Astrocyte of the spinal cord (primary cell): ENCODE data around the gene POTEJ.
"Not testable (repeated sequence)": the region's sequence is repeated elsewhere in the genome, so short reads cannot be mapped to it uniquely, and the experiment has no call there.

Experiments
- DNase-seq: peaks from one replicate; pipeline ENCODE4 v3.0.0; 2011; ENCODE audit warnings: low read depth, low spot score
- H3K4me3 ChIP-seq: 2 replicates; pipeline ENCODE4 v1.5.1; 2011; ENCODE audit warnings: low read depth, mild to moderate bottlenecking, low read length, moderate library complexity
- in situ Hi-C: cut with HindIII; loops from 2 replicates; pipeline ENCODE4 v1.10.0; 2017; ENCODE audit warnings: low sequenced_read_pairs

POTEJ gene

DNA sequence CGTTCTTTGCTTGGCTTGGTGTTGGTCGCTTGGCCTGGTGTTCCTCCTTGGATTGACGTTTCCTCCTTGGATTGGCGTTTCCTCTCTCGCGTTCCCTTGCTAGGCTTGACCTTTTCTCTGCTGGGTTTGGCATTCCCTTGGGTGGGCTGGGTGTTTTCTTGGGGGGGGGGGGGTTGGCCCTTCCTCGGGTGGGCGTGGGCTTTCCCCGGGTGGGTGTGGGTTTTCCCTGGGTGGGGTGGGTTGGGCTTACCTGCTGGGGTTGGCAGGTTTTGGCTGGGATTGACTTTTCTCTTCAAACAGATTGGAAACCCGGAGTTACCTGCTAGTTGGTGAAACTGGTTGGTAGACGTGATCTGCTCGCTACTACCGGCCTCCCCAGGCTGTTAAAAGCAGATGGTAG is at the start of gene POTEJ:
TSS of gene POTEJ (plus strand) at position 301 of the 400 bp plus-strand sequence. CDS start at position 394, 93 bp downstream.
- in situ Hi-C loops, DNase-seq, H3K4me3 ChIP-seq: not testable (repeated sequence)

DNA sequence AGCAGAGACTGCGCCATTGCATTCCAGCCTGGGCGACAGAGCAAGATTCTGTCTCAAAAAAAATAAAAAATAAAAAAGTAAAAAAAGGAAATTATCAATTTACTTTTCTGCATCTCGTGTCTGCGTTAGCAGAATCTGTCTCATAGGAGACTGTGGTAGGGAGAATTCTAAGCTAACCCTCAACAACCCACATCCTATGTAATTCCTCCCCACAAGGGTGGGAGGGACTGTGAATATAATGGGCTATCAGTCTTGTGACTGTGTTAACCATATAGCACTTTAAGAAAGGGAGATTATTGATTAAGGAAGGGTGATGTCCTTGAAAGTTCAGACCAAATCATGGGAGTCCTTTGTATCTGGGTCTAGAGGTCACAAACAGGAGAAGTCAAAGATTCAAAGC is 45.1 kb upstream of the POTEJ start:
- DNase-seq, in situ Hi-C loops, H3K4me3 ChIP-seq: not testable (repeated sequence)

DNA sequence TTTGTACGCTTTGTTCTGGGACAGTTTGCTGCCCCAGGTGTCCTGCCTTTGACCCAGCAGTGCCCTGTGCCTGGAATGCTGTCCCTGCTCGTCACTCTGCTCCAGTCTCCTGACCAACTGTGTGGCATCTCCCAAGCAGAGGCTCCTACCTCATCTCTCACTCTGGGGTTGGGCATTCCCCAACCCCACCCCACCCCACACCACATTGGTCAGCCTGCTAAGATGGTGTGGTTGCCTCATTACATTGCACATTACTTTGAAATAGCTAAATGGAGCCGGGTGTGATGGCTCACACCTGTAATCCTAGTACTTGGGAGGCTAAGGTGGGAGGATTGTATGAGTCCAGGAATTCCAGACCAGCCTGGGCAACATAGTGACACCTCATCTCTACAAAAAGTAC is 39.3 kb upstream of the POTEJ start:
- in situ Hi-C loops, H3K4me3 ChIP-seq, DNase-seq: not testable (repeated sequence)

DNA sequence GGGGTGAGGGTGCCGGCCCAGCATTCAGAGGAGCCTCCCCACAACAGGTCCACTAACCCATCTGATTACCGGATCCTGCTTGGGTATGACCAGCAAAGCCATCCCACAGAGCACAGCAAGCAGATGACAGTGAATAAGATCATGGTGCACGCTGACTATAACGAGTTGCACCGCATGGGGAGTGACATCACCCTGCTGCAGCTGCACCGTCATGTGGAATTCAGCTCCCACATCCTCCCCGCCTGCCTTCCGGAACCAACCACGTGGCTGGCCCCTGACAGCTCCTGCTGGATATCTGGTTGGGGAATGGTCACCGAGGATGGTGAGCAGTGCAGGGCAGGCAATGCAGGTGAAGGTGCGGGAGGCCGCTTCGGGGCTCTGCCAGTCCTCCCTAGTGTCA is 37.0 kb upstream of the POTEJ start:
- DNase-seq, H3K4me3 ChIP-seq, in situ Hi-C loops: not testable (repeated sequence)

DNA sequence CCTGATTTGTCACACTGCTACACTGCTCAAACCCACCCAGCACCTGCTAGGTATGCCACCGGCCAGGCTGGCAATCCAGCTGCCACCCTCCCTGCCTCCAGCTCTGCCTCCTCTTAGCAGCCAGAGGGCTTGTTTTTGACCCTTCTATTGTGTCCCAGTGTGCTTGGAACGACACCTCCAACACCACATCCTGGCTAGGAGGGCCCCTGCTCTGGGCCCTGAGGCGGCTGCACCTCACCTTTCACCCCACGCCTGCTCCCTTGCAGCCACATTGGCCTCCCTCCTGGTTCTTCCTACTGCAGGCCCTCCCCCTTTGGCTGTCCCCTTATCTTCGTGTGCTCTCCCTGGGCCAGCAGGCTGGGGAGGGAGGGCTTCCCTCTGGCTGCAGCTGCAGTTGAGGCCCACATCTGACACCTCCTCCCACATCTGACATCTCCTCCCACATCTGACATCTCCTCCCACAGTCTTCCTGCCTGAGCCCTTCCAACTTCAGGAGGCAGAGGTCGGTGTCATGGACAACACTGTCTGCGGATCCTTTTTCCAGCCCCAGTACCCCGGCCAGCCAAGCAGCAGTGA is 34.9 kb upstream of the POTEJ start:
- DNase-seq, in situ Hi-C loops, H3K4me3 ChIP-seq: not testable (repeated sequence)

DNA sequence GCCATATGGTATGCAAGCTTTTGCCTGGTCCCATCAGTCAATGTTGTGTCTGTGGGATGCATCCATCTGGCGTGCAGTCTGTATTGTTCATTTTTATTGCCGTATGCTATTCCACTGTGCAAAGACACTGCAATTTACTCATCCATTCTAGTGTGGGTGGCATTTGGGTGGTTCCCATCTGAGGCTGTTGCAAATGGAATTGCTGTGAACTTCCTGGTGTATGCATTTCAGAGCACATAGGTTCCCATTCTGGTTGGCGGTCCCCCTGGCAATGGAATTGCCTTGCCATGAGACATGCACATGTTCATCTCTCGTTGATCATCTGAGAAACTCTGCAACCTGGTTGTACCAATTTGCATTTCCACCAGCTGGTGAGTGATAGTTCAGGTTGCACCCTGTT is 33.7 kb upstream of the POTEJ start:
- H3K4me3 ChIP-seq, in situ Hi-C loops, DNase-seq: not testable (repeated sequence)

DNA sequence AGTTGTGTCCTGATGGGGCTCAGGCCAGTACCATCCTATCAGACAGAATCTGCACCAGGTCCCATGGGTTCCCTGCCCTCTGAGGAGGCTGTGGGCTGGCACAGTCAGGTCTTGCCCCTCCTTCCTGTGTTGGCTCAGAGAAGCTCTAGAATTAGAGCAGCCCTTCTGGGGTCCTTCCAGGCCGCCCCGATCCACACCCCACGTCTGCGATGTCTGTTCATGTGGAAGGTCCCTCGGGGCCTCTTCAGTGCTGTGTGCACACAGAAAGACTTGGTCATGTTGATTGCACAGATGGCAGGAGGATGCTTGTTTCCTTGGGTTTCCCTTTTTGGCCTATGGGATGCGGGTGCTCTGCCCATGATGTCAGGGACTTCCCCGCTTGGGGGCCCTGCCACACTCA is 32.1 kb upstream of the POTEJ start:
- H3K4me3 ChIP-seq, DNase-seq, in situ Hi-C loops: not testable (repeated sequence)

DNA sequence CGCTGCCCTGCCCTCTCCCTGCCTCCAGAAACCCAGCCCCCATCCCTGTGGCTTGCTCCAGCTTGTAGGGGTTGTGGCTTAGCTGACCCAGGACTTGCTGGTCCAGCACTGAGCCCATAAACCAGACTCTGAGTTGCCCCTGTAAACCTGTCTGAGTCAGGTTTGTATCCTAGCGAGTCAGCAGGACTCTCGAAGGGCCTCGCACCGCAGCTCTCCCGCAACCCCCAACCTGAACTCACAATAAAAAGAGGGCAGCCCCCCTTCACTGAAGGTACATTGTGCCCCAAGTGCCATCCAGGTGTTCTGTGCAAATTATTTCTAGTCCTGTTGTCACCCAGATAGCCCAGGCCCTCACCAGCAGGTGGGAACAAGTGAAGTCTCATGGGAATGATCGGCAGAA is 29.7 kb upstream of the POTEJ start:
- in situ Hi-C loops, DNase-seq, H3K4me3 ChIP-seq: not testable (repeated sequence)

DNA sequence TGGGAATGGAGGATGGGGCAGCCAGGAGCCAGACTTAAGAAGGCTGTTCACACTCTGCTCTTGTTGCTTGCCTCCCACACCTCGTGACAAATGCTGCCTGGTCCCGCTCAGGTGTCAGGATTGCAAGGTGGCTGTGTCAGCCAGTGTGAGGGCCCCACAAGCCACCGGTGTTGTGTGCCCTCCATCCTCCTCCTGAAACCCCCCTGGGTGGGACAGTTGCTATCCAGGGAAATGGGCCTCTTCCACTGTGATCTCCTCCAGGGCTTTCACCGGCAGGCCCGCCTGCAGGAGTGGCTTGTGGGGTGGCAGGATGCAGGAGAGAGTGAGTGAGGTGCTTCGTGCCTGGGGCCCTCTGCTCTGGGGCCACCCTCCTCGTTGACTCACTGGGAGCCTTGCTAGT is 28.3 kb upstream of the POTEJ start:
- H3K4me3 ChIP-seq, in situ Hi-C loops, DNase-seq: not testable (repeated sequence)

DNA sequence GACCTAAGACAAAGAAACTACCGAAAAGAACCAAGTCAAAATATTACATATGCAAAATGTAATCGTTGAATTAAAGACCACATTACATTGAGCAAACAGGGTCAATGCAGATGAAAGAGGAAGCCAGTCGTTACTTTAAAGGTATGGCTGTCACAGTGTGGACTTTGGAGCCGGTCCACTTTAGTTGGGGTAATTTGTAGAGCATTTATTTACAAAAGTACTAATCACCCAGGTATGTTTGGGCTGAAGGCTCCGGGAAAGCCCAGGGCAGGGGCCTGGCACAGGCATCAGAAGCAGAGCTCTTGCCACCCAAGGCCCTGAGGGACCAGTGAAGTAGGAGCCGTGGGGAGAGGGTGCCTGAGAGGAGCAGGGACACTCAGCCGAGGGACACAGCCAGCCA is 27.7 kb upstream of the POTEJ start:
- H3K4me3 ChIP-seq, in situ Hi-C loops, DNase-seq: not testable (repeated sequence)

DNA sequence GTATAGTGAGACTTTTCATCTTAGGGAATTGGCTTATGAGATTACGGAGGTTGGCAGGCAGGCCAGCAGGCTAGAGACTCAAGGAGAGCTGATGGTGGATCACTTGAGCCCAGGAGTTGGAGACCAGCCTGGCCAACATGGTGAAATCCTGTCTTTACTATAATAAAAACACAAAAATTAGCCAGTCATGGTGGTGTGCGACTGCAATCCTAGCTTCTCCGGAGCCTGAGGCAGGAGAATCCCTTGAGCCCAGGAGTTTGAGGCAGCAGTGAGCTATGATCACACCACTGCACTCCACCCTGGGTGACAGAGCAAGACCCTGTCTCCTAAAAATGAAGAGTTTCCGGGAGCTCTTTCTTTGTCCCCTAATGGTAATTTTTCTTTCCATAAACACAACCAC is 26.5 kb upstream of the POTEJ start:
- in situ Hi-C loops, H3K4me3 ChIP-seq, DNase-seq: not testable (repeated sequence)

DNA sequence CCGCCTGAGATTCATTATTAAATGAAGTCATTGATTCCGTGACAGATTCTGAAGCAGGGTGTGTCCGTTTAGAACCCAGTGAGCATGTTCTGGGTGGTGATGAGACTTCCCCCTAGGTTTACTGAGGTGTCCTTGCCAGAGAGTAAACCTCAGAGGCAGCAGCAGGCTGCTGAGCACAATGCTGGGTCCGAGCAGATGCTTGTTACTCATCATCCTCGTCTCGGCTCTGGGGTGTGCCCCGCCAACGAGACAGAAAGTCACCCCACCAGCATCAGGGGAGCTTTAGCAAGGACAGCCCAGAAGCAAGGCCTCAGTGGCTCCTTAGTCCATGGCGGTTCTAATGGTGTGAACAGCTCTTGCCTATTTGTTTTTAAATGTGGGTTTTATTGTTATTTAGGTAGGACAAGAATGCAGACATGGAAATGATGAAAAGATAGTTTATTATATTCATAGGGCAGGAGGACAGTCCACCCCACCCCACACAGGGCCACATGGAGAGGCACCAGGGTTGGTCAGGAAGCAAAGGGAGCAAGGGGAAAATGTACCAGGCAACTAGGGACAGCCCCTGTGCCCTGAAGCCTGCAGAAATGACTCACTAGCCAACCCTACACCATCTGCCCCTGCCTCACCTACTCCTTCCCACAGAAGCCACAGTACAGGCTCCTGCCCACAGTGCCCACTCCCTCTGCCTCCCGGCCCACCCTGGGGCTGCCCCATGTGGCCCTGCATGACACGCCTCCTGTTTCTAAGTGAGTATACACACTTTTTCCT is 22.4 kb upstream of the POTEJ start:
- in situ Hi-C loops, DNase-seq, H3K4me3 ChIP-seq: not testable (repeated sequence)

DNA sequence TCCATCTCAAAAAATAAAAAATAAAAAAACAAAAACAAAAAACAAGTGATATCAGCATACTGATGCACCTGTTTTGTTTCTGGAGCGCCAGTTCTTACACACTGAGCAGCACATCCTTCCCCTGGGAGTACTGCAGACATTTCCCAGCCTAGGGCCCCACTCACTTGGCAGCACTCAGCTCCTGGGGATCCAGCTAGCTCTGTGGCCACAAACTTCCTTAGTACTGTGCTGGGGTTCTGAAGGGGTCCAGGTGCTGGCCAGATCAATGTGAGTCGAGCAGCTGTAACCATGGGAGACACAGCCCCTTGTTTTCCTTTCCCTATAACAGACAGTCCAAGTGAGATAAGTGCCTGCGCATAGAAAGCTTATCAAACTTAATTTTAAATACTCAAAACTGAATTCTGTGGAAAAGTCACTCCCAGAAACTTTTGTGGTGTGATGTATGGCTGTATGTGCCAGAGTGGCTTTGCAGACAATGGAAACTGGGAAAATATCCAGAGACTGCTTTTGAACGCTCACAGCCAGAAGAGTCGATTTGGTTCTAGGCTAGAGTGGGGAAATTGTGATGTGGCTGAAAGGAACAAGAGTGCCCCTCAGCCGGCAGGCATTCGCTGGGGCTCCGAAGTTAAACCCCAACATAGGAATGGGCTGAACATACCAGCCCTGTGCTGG is 20.9 kb upstream of the POTEJ start:
- H3K4me3 ChIP-seq, in situ Hi-C loops, DNase-seq: not testable (repeated sequence)

DNA sequence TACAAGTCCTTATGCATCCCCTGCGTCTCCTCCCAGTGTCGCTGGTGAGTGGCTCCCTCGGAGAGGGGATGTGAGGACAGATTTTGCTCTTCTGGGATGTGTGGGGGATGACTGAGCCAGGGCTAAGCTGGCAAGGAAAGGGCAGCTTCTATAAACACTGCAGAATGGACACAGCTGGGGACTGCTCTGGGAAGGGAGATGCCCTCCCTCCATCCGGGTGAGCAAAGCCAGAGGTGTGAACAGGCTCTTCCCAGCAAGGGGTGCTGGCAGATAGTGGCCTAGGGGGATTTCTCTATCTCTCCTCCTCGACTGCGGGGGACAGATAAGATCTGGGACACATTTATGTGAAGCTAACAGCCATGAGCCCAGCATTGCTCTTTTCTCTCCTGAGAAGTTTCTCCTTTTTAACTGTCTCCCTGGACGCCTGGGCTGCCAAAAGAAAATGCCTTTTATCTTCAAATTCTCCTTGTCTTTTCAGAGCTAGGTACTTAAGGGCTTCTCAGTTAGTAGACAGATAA is 20.3 kb upstream of the POTEJ start:
- H3K4me3 ChIP-seq, DNase-seq, in situ Hi-C loops: not testable (repeated sequence)

DNA sequence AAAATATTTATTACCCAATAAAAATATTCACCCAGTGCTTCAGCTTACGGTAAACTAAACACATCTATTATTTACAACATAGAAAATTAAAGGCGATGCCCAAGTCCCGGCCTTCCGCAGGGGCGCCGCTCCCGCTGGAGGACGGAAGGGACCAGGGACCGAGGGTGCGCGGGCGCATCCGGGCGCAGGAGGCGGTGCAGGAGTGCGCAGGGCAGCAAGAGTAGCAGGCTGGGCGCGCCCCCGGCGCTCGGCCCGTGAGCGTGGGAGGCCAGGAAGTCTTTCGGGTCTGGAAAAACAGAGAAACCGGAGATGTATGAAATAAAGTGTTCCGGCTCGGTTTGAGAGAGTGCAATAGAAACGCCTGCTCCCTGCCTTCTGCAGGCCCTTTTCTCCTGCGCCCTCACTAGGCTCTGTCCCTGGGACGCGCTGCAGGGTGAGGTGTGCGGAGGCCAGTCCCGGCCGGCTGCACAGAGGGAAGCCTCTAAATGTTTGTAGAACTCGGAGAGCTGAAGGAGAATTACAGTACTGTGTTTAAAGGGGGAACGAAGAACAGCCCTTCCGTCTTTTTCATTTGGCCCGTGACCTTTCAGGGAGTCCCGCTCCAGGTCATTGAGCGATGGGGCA is 18.3 kb upstream of the POTEJ start:
- DNase-seq, in situ Hi-C loops, H3K4me3 ChIP-seq: not testable (repeated sequence)

DNA sequence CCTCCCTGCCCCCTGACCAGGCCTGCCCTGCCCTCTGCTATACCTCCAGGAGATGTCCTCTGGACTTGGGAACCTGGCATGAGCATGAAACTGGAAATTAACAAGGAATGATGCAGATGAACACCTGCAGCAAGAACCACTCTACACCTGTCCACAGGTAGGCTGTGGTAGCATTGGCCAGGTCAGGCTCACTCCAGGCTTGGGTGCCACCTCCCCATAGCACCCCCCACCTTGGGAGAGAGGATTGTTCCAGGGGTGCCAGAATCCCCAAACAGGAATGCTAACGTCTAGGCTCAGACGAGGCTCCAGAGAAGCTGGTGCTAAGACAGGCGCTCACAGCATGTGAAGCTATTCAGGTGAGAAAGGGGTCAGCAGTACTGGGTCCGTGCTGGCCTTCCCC is 17.2 kb upstream of the POTEJ start:
- in situ Hi-C loops, DNase-seq, H3K4me3 ChIP-seq: not testable (repeated sequence)

DNA sequence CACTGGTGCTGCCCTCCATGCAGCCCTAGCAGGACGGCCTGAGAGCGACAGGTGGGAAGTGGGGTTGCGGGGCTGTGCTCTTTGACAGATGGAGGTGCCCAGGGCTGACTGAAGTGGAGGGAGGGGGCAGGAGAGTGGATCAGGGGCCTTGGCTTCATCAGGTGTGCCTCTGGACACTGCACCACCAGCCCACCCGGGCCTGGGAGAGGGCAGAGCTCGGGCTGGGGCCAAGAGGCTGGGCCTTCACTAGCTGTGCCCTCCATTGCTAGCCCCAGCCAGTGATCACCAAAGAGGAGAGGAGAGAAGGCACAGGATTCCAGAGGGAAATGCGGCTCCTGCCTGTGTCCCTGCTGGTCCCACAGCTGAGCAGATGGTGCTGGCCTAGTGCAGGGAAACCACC is 14.5 kb upstream of the POTEJ start:
- DNase-seq, in situ Hi-C loops: not testable (repeated sequence)

More for the DNA sequence above, 14.5 kb upstream of the POTEJ start:
- H3K4me3 ChIP-seq: not testable (repeated sequence)
